ENCODE results near the gene TMEM45A.
"Not testable (repeated sequence)": the region's sequence is repeated elsewhere in the genome, so short reads cannot be mapped to it uniquely, and the experiment has no call there.

The TMEM45A gene

DNA sequence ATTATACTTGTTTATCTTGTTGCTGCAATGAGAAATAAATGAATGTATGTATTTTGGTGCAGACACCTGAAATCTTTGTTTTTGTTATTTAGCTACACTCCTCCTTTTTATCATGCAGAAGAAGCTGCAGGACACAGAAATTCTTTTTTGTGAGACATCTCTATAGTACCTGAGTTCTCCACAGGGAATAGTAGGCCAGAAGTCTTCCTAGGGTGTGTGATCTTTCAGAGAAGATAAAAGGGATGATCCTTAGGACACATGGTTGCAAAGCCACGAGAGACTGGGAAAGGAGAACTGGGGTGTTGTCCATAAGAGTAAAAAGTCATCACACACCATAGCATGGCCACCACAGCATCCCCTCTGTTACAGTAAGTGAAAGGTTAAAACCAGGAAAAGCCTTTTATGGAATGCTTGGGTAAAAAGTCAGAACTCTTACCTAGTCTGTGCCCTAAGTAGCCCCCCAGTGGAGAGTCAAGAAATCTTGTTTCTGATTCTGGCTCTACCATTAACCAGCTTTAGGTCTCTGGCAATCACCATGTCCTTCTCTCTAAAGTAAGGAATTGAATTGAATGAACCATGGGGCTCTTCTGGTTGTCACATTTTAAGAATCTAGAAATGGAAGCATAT lies 85.1 kb downstream of the TMEM45A start:
- DNase-seq, result no peak

DNA sequence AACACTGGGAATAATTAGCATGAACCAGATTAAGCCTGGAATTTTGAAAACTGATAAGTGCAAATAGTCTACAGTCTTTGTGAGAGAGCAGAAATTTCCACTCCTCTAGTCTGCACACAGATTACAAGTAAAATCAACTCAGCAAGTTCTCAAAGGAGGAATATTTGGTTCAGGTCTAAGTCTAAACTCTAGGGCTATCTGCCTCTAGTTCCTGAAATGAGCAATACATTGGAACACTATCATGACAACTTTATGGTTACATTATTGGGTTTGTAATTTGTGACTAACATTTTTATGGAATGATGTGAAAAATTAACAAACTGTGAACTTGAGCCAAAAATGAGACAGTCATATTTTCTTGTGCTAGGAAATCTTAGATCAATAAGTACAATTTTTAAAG lies 86.2 kb downstream of the TMEM45A start:
- DNase-seq, result no peak

DNA sequence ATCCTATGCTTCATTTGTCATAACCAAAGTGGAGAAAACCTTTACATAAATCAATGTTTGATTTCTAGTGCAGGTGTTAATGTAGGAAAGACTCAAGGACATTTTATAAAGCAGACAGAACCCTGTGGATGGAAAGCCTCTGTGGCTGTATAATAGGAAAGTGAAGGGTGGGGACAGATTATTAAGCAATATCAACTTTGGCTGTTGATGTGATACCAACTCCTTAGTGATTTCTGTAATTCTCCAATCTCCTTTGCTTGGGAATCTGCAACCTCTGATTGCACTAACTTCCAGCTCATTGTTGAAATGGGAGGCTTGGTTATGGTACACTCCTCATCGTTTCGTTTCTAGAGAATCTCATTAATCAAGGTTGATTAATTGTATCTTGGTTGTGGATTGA lies 87.7 kb downstream of the TMEM45A start:
- DNase-seq, result no peak

DNA sequence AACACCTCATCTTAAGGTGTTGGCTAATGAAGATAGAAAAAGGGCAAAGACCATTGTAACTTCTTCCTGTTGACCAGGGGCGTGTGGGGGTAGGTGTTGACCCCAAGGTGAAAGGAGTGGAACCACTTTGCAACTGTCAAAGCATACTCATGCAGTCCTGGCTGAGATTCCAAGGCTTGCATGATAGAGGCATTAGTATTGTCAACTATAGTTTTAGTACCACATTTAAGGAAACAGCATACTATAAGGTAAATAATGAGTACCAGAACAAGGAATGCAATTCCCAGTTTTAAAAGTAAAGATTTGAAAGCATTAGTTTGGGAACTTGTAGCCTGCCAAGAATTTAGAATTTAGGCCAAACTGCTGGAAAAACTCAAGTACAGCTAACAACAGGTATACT lies 89.2 kb downstream of the TMEM45A start:
- DNase-seq, result no peak

- not testable (repeated sequence) for DNase-seq
Measured at GRCh38 chr3:100582157-100582556, 89.7 kb downstream of the TMEM45A start.

DNA sequence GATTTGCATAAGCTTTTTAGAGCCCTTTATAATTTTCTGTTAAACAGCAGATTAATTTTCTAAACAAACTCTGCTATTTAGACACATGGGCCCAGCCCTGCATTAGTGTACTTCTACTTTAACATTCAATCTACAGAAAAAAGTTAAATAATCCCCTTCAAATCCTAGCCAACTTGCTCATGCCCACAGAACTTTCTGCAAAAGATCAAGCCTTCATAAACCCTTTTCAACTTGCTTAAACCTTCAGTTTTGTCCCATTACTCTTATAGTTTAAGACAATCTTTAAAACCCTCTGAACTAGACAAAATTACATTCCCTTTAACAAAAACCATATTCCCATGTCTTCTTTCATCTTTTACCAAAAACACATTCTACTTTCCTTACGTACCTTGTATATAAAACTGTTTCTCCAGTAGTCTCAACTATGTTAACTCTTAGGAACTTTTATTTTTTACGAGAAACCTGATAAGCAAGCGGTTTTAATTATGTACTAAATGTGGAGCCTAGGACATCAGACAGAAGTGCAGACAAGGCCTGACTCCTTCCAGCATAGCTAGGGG lies 91.8 kb downstream of the TMEM45A start:
- no peak for DNase-seq

DNA sequence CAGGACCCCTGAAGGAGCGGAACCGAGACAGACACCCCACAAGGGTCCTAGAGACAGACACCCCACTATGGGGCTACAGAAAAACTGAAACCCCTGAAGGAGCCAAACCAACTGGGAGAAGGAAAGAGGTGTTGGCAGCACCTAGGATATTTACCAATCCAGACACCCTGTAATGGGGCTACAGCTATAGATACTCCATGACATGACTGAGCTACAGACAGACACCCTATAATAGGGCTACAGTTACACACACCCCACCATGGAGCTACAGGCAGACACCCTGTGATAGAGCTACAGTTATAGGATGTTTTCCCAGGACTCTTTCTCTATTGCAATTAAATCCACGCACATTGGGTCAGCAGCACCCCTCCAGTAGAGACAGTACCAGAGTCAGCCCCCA lies 94.4 kb downstream of the TMEM45A start:
- no peak for DNase-seq

DNA sequence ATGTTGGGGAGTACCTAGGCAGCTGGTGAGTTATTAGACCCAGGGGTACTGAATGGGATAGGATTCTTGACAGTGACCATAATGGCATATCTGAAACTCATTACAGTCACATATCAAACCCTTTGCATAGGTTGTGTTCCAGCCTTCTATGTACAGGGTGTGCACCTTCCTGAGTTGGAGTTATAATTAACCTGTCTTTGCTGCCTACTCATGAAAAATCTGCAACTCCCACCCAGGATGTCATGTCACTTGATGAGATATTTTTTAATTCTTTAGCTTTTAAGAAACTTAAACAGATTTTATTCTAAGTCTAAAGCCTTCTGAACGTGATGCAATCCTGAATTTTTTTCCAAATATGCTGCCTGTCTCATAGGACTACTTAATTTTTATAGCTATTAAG lies 95.8 kb downstream of the TMEM45A start:
- no peak for DNase-seq

- peak; percentile 73 to 87 (median 85) for DNase-seq
Measured at GRCh38 chr3:100590114-100590839, 97.9 kb downstream of the TMEM45A start.

- no peak for DNase-seq
Measured at GRCh38 chr3:100590840-100591147, 98.4 kb downstream of the TMEM45A start.

- no peak for DNase-seq
Measured at GRCh38 chr3:100591411-100591810, 99.0 kb downstream of the TMEM45A start.

- peak; percentile 34 to 58 (median 42) for DNase-seq
Measured at GRCh38 chr3:100600181-100601042, 108.0 kb downstream of the TMEM45A start.

DNA sequence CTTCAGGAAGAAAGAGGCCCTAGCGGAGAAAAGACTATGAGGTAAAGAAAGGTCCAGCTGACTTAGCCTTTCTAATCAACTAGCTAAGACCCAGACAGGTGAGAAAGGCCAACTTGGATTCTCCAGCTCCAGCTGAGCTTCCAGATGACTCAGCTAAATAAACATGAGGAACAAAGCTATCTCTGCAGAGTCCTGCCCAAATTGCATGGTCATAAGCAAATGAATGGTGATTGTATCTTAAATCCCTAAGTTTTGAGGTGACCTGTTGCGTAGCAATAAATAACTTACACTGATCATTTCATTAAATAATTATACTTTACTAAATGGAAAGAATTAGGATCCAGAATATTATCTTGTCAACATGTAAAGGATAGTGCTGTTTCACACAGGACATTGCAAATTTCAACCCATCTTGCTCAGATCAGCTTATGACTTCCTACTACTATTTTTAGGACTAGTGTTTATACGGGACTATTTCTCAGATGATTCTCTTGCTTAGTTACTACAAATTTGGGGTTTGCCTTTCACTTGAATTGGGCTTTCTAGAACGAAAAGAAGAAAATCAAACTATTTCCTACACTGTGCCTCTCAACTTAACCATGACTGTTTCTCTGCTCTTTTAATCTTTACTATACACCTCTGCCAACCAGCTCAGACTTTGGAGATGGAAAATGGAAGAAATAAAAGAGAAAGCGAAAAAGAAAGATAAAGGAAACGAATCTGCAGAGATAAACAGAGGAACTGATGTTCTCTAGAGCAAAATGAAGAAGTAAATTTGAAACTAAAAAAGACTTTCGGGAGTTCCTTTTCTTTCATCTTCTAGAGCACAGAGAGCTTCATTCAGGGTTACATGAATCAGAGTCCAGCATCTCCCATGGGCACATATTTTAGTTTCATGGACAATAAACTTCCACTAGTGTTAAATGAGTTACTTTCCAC lies 110.4 kb downstream of the TMEM45A start:
- DNase-seq, result peak; percentile 12 to 66 (median 32)

DNA sequence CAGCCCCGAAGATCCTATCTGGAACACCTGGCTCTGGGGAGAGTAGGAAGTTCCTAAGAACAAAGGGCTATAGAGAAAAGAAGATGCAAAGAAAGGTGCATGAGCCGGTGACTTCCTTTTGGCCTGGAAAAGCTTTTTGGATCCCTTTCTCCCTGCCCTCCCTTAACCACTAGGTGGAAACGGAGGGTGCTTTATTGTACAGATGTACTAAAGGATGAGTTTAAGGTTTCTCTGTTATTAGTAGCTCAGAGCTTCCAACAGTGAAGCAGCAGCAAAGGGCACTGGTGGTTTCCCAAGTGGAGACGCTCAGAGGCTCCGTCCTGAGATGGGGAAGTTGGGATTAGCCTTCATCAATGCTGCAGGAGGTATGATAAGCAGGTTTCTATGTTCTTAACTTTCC lies 111.0 kb downstream of the TMEM45A start:
- DNase-seq, result peak; percentile 18 to 47 (median 35)

- DNase-seq, result no peak
Measured at GRCh38 chr3:100605358-100605757, 112.9 kb downstream of the TMEM45A start.

- DNase-seq, result no peak
Measured at GRCh38 chr3:100606894-100607512, 114.6 kb downstream of the TMEM45A start.

- DNase-seq, result no peak
Measured at GRCh38 chr3:100609305-100609704, 116.9 kb downstream of the TMEM45A start, which contains the start of gene ADGRG7. TSS of gene ADGRG7 (plus strand) at chr3:100609601. CDS start at chr3:100609857, 256 bp downstream.

GRCh38 chr3:100609963-100610362 lies 117.5 kb downstream of the TMEM45A start:
- DNase-seq, result no peak

DNA sequence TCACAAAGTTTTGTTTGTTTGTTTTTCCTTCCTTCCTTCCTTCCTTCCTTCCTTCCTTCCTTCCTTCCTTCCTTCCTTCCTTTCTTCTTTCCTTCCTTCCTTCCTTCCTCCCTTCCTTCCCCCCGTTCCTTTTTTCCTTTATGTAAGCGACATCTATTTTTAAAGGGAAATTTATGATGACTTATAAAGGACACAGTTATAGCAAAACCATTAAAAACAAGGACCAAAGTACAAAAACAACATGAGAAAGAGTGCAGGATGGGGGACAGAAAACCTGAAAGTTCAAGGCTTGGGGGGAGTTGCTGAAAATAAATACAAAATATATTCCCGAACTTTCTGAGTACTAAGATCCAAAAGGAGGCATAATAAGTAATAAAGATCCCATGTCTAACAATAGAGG lies 118.8 kb downstream of the TMEM45A start:
- DNase-seq, result no peak

DNA sequence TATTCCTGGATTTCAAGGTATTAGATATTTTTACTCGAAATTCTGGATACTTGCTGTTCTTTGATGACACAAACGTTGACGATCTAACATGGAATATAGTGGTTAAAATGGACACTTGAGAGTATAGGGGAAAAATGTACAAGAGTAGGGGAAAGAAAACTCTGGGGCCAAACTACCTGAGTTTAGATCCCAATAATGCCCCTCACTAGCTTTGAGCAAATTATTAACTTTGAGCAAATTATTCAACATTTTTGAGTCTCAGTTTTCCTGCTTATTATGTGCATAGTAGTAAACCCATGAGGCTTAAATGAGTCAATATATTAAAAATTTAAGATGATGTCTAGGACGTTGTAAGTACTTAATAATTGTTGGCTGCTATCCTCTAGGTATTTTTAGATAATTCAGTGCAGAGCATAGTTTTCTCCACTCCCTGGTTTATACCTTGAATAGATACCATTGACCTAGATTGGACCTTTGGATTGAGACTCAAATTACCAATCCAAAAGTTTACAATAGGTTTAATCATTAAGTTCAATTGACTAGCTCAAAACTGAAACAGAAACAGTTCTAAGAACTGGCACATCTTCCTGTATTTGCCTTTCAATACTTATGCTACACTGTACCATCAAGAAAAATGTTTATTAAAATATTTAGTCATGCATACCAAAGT lies 121.4 kb downstream of the TMEM45A start:
- DNase-seq, result no peak

- DNase-seq, result peak in 2 of 4 experiments; percentile 9 to 17
Measured at GRCh38 chr3:100614941-100615340, 122.5 kb downstream of the TMEM45A start.
